ES-I3 (cell line): Measurements from ENCODE around the gene LRRC10B.
A peak's percentile ranks its signal among the peaks of the same experiment; 100 is the strongest.
"Not testable (repeated sequence)": the region's sequence is repeated elsewhere in the genome, so short reads cannot be mapped to it uniquely, and the experiment has no call there.

Experiments
- H3K36me3 ChIP-seq: 2 replicates; pipeline ENCODE4 v1.6.1; 2013; ENCODE audit warnings: mild to moderate bottlenecking, low read length, control low read depth, moderate library complexity; ENCODE audit not compliant: insufficient read depth
- H3K4me1 ChIP-seq: 2 replicates; pipeline ENCODE4 v1.6.1; 2013; ENCODE audit warnings: mild to moderate bottlenecking, control low read depth, low read length; ENCODE audit not compliant: insufficient read depth
- H3K9ac ChIP-seq: 2 replicates; pipeline ENCODE4 v1.6.1; 2013; ENCODE audit warnings: low read depth, mild to moderate bottlenecking, low read length, moderate library complexity
- H3K9me3 ChIP-seq: 2 replicates; pipeline ENCODE4 v1.6.1; 2013; ENCODE audit warnings: mild to moderate bottlenecking, low read length, moderate library complexity; ENCODE audit not compliant: control insufficient read depth, insufficient read depth

LRRC10B gene

DNA sequence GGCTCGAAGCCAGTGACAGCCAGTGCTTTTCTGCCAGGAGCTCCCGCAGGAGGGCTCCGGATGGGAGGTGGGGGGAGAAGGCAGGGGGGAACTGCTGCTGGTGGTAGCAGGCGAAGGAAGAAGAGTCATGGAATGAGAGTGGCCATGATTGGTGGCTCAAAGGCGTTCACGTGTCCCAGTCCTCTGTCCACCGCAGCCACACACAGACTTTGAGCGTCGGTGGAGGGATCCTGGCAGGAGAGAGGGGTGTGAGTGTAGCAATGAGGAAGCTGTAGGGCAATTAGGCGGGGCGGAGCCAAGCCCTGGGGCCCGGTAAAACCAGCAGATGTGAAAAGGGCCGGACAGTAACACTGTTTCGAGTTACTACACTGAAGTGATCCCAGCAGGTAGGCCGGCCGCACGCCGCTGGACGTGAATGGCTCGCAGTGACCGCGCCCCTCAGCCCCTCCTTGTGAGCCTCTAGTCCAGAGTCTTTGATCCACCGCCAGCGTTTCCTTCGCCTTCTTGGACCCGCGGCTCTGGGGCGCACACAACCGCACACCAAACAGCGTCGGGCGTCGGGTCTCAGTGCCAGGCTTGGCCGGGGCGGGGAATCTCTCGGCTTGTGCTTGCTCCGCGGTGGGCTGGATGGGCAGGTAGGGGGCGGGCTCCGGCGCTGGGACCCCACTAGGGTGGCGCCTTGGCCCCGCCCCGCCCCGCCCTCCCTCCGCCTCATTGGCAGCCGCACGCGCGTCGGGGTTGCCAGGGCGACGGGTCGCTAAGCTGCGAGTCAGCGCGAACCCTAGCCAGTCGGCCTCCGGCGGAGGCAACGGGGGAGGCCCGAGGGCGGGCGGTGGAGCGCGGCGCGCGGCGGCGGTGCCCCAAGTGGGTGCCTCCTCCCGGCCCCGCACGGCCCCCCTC, at the start of gene LRRC10B:
LRRC10B (plus strand) TSS at position 788 of the 900 bp plus-strand sequence. CDS start 250 bp downstream, outside the sequence.
- Histone ChIP-seq H3K36me3 (no peaks in the 10 kb centered on the region), H3K4me1 (peaks cover 24% of the 10 kb centered on the region), H3K9me3 (no peaks in the 10 kb centered on the region), H3K9ac (peak within 1 kb of the TSS; percentile 69; the same call in 1 of the 2 replicates)

- Histone ChIP-seq H3K9me3 (no peaks in the 10 kb centered on the region), H3K4me1 (no peaks in the 10 kb centered on the region), H3K36me3 (no peaks in the 10 kb centered on the region), H3K9ac (no peak overlapping the region)
Observed at GRCh38 chr11:61460474-61460881, 48.1 kb upstream of the LRRC10B start.

GRCh38 chr11:61460986-61461385, 47.6 kb upstream of the LRRC10B start:
- Histone ChIP-seq H3K4me1 (no peaks in the 10 kb centered on the region), H3K36me3 (no peaks in the 10 kb centered on the region), H3K9ac (no peak overlapping the region), H3K9me3 (no peaks in the 10 kb centered on the region)

- H3K4me1 ChIP-seq, H3K9me3 ChIP-seq, H3K9ac ChIP-seq, H3K36me3 ChIP-seq: not testable (repeated sequence)
Observed at GRCh38 chr11:61467602-61468001, 40.9 kb upstream of the LRRC10B start.

- no peaks in the 10 kb centered on the region for H3K4me1 ChIP-seq
- no peaks in the 10 kb centered on the region for H3K36me3 ChIP-seq
- H3K9me3 ChIP-seq, result no peaks in the 10 kb centered on the region
- H3K9ac ChIP-seq, result no peak overlapping the region
Observed at GRCh38 chr11:61468002-61468401, 40.5 kb upstream of the LRRC10B start.

GRCh38 chr11:61472282-61472681, 36.3 kb upstream of the LRRC10B start:
- H3K36me3 ChIP-seq, result no peaks in the 10 kb centered on the region; the same call in 1 of the 2 replicates
- H3K9me3 ChIP-seq, result no peaks in the 10 kb centered on the region
- no peaks in the 10 kb centered on the region for H3K4me1 ChIP-seq
- no peak overlapping the region for H3K9ac ChIP-seq

DNA sequence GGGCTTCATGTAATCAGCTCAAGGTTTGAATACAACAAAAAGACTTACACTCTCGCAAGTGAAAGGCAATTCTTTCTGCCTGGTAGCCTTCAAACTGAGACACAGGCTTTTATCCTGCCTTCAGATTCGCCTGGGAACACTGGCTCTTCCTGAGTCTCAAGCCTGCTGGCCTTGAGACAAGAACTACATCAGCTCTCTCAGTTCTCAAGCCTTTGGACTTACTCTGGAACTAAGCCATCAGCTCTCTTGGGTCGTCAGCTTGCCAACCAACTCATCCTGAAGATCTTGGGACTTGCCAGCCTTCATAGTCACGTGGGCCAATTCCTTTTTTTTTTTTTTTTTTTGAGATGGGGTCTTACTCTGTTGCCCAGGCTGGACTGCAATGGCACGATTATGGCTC, 35.7 kb upstream of the LRRC10B start:
- Histone ChIP-seq H3K9me3 (no peaks in the 10 kb centered on the region), H3K4me1 (0 out of 2 replicates have a peak, but pooled peaks cover under 1% of the 10 kb centered on the region), H3K36me3 (no peaks in the 10 kb centered on the region; the same call in 1 of the 2 replicates), H3K9ac (no peak overlapping the region)

GRCh38 chr11:61473370-61474012, 35.1 kb upstream of the LRRC10B start:
- peaks cover 4% of the 10 kb centered on the region; the same call in 1 of the 2 replicates for H3K4me1 ChIP-seq

DNA sequence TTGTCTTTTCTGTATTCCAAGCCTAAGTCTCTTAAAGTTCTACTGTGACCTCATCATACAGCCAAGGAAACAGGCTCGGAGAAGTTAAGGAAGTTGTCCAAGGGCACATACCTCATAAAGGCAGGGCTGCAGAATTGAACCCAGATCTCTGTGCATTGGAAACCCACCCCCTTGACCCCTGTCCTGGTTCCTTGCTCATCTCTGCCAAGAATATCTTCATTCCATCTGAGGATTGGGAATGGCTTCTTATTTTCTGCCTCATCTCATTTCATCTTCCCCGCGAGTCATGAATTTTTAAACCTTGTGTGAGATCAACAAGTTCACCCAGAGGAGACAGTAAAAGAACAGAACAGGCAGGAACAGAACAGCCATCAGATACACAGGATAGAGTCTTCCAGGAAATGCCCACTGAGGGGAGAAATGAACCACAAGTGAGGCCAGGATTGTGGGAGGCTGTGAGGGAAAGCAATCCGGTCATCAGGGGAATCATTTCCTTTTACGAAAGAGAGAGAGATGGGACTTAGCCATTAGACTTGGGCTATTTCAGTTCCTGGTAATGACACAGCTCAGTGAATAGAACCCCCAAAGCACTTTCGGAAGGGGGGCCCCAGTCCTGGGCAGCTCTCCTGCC, 34.4 kb upstream of the LRRC10B start:
- Histone ChIP-seq H3K9ac (no peak overlapping the region), H3K36me3 (no peaks in the 10 kb centered on the region; the same call in 1 of the 2 replicates), H3K4me1 (peaks cover 4% of the 10 kb centered on the region; the same call in 1 of the 2 replicates), H3K9me3 (no peaks in the 10 kb centered on the region)

More at GRCh38 chr11:61473370-61474012, 35.1 kb upstream of the LRRC10B start:
- Histone ChIP-seq H3K36me3 (no peaks in the 10 kb centered on the region; the same call in 1 of the 2 replicates), H3K9me3 (no peaks in the 10 kb centered on the region), H3K9ac (no peak overlapping the region)

DNA sequence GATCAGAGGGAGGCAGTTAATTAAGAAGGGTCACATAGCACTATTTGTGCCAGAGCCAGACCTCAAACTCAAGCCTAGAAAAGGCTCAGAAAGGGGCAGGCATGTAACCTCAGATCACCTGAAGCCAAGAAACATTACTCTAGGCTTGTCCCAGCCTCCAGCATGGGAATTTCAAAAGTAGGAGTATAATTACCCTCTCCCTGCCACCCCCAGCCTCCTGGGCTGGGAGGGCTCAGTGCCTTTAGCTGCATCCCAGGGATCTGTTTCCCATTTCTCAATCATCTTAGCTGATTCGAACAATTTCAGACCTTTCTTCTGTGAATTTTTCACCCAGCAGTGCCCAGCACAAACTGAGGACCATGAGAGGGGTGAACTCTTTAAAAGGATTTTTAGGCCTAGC, 33.1 kb upstream of the LRRC10B start:
- H3K36me3 ChIP-seq, result no peaks in the 10 kb centered on the region; the same call in 1 of the 2 replicates
- no peaks in the 10 kb centered on the region for H3K9me3 ChIP-seq
- H3K9ac ChIP-seq, result no peak overlapping the region
- H3K4me1 ChIP-seq, result peaks cover 4% of the 10 kb centered on the region

GRCh38 chr11:61476371-61476770, 32.2 kb upstream of the LRRC10B start:
- H3K4me1 ChIP-seq, result peaks cover 7% of the 10 kb centered on the region
- H3K36me3 ChIP-seq, result no peaks in the 10 kb centered on the region; the same call in 1 of the 2 replicates
- no peak overlapping the region for H3K9ac ChIP-seq
- H3K9me3 ChIP-seq, result no peaks in the 10 kb centered on the region

DNA sequence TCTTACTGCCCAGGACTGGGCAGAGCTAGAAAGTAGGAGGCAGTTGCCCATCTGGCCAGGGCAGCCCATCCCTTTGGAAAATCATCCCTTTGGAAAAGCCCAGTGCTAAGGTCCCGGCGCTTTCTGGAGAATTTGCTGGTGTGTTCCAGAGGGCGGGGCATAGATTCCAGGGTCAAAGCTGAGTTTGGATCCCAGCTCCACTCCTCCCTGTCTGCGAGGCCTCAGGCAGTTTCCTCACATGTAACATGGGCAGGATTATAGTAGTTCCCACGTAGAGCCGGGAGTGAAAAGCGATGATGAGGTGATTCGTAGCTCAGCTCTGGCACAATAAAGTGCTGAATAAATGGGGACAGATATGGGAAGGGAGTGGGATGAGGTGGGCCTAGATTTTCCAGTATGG, 31.4 kb upstream of the LRRC10B start:
- H3K4me1 ChIP-seq, result peaks cover 13% of the 10 kb centered on the region
- no peak overlapping the region for H3K9ac ChIP-seq
- H3K9me3 ChIP-seq, result no peaks in the 10 kb centered on the region
- no peaks in the 10 kb centered on the region; the same call in 1 of the 2 replicates for H3K36me3 ChIP-seq

- H3K9me3 ChIP-seq, result no peaks in the 10 kb centered on the region
Observed at GRCh38 chr11:61477727-61478148, 30.8 kb upstream of the LRRC10B start.

GRCh38 chr11:61479360-61480058, 29.0 kb upstream of the LRRC10B start:
- not testable (repeated sequence) for H3K9me3 ChIP-seq, H3K36me3 ChIP-seq, H3K9ac ChIP-seq
- peaks cover 14% of the 10 kb centered on the region for H3K4me1 ChIP-seq

More at GRCh38 chr11:61477727-61478148, 30.8 kb upstream of the LRRC10B start:
- Histone ChIP-seq H3K36me3 (no peaks in the 10 kb centered on the region; the same call in 1 of the 2 replicates), H3K9ac (no peak overlapping the region), H3K4me1 (peaks cover 14% of the 10 kb centered on the region)
